Thyroid gland (tissue), 4 donors: Measurements from ENCODE around the gene TNNC2.

Experiments used
- CTCF ChIP-seq, 6 experiments: fragments of 200-600 bp in 3 of 6; fragments of 450-650 bp in 3 of 6; sonication (generic) in 3 of 6; IDR thresholded peaks; one replicate each; pipeline ENCODE4 v1.5.1; 2016 to 2019; ENCODE audit warnings: antibody characterized with exemption in 6 of 6, mild to moderate bottlenecking in 2 of 6, inconsistent platforms in 1 of 6, moderate library complexity in 1 of 6
- POLR2A ChIP-seq, 2 donors: fragments of 450-650 bp; IDR thresholded peaks; one replicate each; pipeline ENCODE4 v1.6.1; 2017; ENCODE audit warnings: antibody characterized with exemption in 2 of 2, mild to moderate bottlenecking in 2 of 2, moderate library complexity in 1 of 2

DNA sequence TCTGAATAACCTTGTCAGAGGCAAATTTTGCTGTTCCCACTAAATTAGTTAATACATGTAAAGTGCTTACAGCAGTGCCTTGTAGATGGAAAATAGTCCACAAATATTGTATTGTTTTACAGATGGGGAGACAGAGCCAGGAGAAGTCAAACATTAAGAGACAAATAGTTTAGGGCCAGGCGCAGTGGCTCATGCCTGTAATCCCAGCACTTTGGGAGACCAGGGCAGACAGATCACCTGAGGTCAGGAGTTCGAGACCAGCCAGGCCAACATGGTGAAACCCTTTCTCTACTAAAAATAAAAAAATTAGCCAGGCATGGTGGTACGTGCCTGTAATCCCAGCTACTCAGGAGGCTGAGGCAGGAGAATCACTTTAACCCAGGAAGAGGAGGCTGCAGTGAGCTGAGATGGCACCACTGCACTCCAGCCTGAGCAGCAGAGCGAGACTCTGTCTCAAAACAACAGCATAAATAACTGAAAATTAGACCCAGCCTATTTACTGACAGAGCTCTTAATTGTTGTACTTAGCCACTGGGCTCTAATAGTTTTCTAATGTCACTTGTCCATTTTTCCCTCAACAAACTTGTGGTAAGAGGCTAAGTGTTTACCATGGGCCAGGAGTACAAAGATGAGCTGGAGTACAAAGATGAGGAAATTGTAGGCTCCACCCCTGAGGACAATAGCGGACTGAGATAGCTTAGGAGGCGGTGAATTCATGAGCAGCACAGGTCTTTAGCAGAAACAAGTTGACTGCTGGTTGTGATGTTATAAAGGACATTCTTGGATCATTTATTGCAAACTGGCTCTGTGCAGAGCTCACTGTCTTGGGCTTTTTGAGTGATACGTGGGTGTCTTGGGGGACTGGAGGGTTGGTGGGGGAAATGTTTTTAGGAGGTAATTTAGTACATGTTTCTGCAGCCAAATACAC is 36.7 kb upstream of the TNNC2 start:
- TF ChIP-seq CTCF (IDR thresholded peaks at IDR 0.05), result no peak
- no peak for TF ChIP-seq POLR2A (IDR thresholded peaks at IDR 0.05)
